ENCODE data around the gene FAM120AOS.

Gene FAM120AOS

GRCh38 chr9:93436655-93437407, 16.6 kb downstream of the FAM120AOS start:
- no peak for DNase-seq

- DNase-seq = no peak
Observed at GRCh38 chr9:93436218-93436617, 17.2 kb downstream of the FAM120AOS start.

GRCh38 chr9:93435386-93435785, 18.0 kb downstream of the FAM120AOS start:
- no peak for DNase-seq

DNA sequence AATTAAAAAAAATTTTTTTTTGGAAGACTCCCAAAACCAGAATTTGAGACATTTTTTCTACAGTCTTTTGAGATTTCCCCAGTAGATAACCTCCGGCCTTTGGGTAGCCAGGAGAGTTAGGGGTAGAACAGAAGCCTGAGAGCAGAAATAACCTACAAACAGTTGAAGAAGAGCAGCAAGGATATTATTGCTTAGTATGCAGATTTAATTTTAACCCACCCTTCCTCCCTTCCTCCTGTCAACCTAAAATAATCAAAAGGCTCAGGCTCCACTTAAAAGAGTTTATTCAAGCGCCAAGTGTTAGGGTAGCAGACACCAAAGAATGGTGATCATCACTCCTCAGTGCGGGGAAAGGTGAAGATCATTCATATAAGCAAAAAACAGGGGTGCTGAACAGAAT, 19.3 kb downstream of the FAM120AOS start:
- no peak for DNase-seq

DNA sequence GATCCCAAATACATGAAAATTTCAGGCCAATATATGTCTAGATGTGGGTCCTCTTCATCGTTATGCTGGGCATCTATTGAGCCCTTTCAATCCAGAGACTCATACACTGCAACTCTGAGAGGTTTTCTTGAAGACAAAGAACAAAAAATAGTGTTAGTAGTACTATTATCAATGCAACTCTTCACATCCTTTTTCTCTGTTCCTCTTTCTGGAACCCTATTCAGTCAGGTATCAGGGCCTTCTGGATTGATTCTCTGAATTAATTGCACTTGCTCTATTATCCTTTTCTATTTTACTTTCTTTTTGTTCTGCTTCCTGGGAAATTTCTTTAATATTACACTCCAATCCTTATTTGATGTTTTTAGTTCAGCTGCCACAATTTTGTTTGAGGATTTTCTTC, 20.4 kb downstream of the FAM120AOS start:
- no peak for DNase-seq

GRCh38 chr9:93431539-93432105, 21.8 kb downstream of the FAM120AOS start:
- DNase-seq = no peak

DNA sequence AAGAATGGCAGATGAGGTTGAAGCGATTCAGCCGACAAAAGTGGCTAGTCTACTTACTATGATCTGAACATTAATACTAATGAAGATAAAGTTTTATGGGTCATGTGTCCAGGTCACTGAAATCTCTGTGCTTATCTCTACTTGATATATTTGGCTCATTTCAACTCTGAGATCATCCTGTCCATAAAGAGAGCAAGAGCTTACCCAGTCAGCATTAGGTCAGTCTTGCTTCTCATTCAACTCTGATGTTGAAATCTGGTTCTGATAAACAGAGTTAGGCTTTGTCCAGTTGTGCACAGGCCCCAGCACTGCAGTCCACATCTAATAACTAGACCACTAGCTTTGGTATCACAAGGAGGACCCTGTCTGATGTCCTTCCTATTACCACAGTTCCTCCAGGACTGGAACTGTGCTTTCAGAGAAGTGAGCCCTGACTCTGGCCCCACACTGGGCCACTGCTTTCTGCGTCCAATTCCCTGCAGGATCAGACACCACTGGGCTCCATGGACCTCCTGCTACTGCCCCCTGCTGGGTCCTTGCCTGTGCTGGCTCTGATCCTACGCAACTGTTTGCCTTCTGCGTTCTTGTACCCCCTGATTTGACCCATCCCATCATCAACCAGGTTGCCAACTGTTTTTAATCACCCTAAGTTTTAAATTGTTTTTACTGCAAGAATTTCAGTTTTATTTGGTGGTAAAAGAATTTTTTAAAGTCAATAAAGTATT, 25.6 kb downstream of the FAM120AOS start:
- no peak for DNase-seq

DNA sequence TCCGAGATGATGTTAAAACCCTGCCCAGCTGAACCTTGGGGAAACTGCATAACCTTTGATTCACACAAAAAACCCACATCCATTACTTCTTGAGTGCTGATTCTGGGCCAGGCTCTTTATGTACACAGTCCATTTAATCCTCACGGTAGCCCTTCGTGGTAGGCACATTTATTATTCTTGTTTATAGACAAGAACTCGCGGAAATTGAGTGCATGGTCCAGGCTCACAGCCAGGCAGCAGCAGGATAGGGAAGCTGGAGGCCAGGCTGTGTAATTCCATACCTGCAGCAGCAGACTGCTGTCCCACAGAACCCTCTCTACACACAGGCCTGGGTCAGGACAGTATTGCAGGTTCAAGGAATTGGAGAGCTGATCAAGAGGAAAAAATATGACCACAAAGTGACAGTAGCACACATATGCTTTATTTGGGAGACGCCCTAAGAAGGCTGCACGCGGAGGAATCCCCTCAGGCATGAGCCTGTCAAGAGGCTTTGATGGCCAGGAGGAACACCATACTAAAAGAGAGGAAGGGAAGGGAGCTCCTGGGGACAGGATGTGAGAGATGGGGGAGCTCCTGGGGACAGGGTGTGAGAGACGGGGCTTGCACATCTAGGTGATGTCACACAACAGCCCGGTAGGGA, 30.3 kb downstream of the FAM120AOS start:
- no peak for DNase-seq

DNA sequence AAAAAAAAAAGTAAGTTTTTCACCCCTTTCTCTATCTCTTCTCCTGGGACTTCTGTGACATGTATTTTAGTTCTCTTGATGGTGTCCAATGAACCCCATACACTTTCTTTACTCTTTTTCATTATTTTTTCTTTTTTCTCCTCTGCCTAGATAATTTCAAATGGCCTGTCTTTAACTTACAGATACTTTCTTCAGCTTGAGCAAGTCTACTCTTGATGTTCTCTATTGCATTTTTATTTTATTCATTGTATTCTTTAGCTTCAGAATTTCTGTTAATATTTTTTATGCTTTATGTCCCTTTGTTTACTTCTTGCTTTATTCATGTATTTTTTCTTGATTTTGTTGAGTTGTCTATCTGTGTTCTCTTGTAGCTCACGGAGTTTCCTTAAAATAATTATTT, 34.4 kb downstream of the FAM120AOS start:
- no peak for DNase-seq

DNA sequence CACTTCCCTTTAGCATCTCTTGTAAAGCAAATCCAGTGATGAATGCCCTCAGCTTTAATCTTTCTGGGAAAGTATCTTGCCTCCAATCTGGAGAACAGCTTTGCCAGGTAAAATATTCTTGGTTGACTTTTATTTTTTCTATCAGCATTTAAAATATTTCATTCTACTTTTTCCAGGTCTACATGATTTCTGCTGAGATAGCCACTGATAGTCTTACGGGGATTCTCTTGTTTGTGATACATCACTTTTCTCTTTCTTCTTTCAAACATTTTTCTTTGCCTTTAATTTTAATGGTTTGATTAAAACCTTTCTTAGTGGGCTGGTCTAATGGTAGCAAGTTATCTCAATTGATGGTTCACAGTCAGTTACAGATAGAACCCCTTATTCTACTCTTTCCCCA, 35.8 kb downstream of the FAM120AOS start:
- DNase-seq = no peak

DNA sequence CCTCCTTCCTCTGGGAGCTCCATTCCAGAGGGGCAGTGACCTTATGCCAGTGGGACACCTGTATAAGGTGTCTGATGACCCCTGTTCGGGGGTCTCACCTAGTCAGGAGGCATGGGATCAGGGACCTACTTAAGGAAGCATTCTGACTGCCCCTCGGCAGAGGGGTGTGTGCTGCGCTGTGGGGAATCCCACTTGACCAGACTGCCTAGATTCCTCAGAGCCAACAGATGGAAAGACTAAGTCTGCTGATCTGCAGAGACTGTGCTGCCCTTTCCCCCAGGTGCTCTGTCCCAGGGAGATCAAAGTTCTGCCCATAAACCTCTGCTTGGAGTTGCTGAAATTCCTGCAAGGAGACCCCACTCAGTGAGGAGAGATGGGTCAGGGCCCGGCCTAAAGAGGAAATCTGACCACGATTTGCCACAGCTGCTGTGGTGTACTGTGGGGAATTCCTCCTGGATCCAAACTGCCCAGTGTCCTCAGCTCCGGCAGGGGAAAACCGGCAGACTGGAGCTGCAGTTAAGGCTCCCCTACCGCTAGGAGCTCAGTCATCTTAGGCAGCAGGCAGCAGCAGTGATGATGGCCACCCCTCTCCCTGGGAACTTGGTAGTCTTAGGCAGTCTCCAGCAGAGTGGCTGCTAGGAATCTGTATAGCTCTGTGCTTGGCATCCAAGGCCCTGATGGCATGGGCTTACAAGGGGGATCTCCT, 36.7 kb downstream of the FAM120AOS start:
- DNase-seq = no peak

DNA sequence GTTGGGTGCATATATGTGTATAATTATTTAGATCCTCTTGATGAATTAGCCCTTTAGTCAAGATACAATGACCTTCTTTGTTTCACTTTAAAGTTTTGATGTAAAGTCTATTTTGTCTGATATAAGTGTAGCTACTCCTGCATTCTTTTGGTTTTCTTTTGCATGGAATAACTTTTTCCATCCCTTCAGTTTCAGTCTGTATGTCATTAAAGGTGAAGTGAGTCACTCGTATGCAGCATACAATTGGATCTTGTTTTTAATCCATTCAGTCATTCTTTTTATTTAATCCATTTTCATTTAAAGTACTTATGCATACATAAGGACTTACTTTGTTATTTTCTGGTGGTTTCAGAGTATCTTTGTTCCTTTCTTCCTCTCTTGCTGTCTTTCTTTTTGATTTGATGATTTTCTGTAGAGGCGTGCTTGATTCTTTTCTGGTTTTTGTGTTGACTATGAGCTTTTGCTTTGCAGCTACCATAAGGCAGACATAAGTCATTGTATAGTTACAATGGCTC, 38.1 kb downstream of the FAM120AOS start:
- DNase-seq = no peak

DNA sequence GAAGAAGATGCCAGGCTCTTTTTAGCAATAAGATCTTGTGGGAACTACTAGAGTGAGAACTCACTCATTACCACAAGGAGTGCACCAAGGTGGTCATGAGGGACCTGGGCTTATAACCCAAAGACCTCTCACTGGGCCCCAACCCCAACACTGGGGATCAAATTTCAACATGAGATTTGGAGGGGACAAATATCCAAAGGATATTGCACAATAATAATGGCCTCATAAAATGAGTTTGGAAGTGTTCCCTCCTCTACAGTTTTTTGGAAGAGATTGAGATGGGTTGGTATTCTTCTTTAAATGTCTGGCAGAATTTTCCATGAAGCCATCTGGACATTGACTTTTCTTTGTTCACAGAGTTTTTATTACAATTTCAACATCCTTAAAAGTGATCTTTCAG, 39.9 kb downstream of the FAM120AOS start:
- no peak for DNase-seq

DNA sequence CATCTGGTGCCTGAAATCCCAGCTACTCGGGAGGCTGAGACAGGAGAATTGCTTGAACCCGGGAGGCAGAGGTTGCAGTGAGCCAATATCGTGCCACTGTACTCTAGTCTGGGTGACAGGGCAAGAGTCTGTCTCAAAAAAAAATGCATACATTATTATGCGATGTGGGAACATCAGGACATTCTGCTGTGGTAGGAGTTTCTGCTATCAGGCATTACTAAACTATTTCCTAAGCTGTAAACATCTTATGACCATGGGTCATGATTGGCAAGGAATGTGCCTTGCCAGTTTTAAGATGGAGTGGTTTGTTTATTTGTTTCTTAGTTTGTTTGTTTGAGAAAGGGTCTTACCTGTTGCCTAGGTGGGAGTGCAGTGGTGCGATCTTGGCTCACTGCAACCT, 47.0 kb downstream of the FAM120AOS start:
- DNase-seq = no peak

DNA sequence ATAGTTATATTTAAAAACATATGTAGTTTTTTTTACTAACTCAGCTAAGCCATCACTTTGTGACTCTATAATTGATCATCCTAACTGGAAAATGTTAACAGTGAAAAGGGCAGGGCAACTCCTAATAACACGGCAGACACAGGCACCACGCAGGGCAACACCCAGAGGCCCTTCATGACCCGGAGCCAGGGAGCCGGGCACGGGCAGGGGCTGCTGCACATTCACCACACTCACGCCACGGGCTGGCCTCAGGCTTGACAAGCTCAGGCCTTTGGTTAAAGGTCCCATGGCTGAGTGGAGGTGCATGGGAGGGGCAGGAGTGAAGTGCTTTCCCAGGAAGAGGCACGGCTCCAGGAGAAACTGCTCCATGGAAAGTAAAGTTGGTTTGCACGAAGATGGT, 54.9 kb downstream of the FAM120AOS start:
- DNase-seq = no peak

GRCh38 chr9:93397661-93398373, 55.6 kb downstream of the FAM120AOS start:
- DNase-seq = no peak

Measured in GOT3 (cell line).